ENCODE data around the gene FNDC3B. TPM values are rescaled to one million over a fixed set of nuclear protein-coding genes. Genes with fewer than 3 reads are reported as not detected.

FNDC3B gene
- total RNA-seq, 4 donors from 2014 or later = 49.7 to 188 (median 165) TPM

- intact Hi-C loops (cut with DNase I; ENCODE audit: low total_unique reads) = loop anchor here (10.0 kb wide), 1 partner anchor 183 kb away; no protein-coding TSS in a partner anchor
- H3K4me1 ChIP-seq = peaks cover 0 to 18% of the 10 kb centered on the region in 2 donors
- H3K36me3 ChIP-seq = no peaks in the 10 kb centered on the region
- no peak for DNase-seq
- no peak for TF ChIP-seq POLR2A (IDR thresholded peaks at IDR 0.05)
- no peak for TF ChIP-seq CTCF (IDR thresholded peaks at IDR 0.05)
- H3K27ac ChIP-seq = peak overlapping the region; percentile 5 to 86
- H3K27me3 ChIP-seq = no peaks in the 10 kb centered on the region
- H3K9me3 ChIP-seq = no peaks in the 10 kb centered on the region
- no peak overlapping the region for H3K4me3 ChIP-seq
Measured at GRCh38 chr3:172131746-172132145, 92.4 kb downstream of the FNDC3B start.

DNA sequence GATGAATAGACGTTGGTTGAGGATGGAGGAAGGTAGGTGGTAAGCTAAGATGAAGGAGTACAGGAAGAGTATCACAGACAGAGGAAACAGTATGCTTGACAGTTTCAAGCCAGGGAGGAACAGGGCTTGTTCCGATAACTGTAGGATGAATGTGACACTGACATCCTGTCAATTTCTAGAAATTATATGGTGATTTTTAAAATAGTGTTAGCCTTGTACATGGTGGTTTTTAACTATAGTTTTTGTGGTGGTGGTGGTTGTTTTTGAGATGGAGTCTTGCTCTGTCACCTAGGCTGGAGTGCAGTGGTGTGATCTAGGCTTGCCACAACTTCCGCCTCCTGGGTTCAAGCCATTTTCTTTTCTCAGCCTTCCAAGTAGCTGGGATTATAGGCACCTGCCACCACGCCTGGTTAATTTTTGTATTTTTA, 92.8 kb downstream of the FNDC3B start:
- Histone ChIP-seq H3K27ac (peak overlapping the region; percentile 5 to 86), H3K4me1 (peaks cover 0 to 17% of the 10 kb centered on the region in 2 donors), H3K9me3 (no peaks in the 10 kb centered on the region), H3K27me3 (no peaks in the 10 kb centered on the region), H3K4me3 (no peak overlapping the region), H3K36me3 (no peaks in the 10 kb centered on the region)
- TF ChIP-seq CTCF (IDR thresholded peaks at IDR 0.05) = no peak
- no peak for TF ChIP-seq POLR2A (IDR thresholded peaks at IDR 0.05)
- DNase-seq = no peak
- intact Hi-C loops (cut with DNase I; ENCODE audit: low total_unique reads) = loop anchor here (10.0 kb wide), 1 partner anchor 183 kb away; no protein-coding TSS in a partner anchor

- H3K36me3 ChIP-seq = no peaks in the 10 kb centered on the region
- no peaks in the 10 kb centered on the region for H3K27me3 ChIP-seq
- no peak for DNase-seq
- peak overlapping the region; percentile 5 to 86 for H3K27ac ChIP-seq
- H3K9me3 ChIP-seq = no peaks in the 10 kb centered on the region
- H3K4me3 ChIP-seq = no peak overlapping the region
- TF ChIP-seq POLR2A (IDR thresholded peaks at IDR 0.05) = no peak
- no peak for TF ChIP-seq CTCF (IDR thresholded peaks at IDR 0.05)
- peaks cover 0 to 17% of the 10 kb centered on the region in 2 donors for H3K4me1 ChIP-seq
- intact Hi-C loops (cut with DNase I; ENCODE audit: low total_unique reads) = loop anchor here (10.0 kb wide), 1 partner anchor 182 kb away; no protein-coding TSS in a partner anchor
Measured at GRCh38 chr3:172132721-172133311, 93.4 kb downstream of the FNDC3B start.

DNA sequence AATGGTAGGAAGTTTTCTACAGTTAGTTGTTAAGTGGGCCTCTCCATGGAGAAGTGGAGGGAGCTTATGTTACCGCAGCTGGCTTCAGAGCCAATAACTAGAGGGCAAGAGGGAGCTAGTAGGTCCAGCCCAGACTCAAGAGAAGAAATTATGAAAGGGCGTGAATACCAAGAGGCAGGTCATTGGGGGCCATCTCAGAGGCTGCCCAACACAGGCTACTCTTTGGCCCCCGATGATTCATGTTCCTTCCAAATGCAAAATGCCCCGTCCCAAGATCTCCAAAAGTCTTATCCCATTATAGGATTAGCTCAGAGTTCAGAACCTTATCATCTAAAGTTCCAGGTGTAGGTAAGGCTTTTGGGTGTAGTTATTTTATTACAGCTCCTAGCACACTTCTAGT, 94.5 kb downstream of the FNDC3B start:
- no peak overlapping the region for H3K4me3 ChIP-seq
- peaks cover 0 to 11% of the 10 kb centered on the region in 2 donors for H3K4me1 ChIP-seq
- no peak for DNase-seq
- intact Hi-C loops (cut with DNase I; ENCODE audit: low total_unique reads) = loop anchor here (10.0 kb wide), 1 partner anchor 181 kb away; no protein-coding TSS in a partner anchor
- H3K9me3 ChIP-seq = no peaks in the 10 kb centered on the region
- H3K27ac ChIP-seq = peak overlapping the region in 1 of 2 donors; percentile 1
- TF ChIP-seq POLR2A (IDR thresholded peaks at IDR 0.05) (no peak), CTCF (IDR thresholded peaks at IDR 0.05) (no peak)
- H3K27me3 ChIP-seq = no peaks in the 10 kb centered on the region
- no peaks in the 10 kb centered on the region for H3K36me3 ChIP-seq

- H3K4me3 ChIP-seq = no peak overlapping the region
- peaks cover 0 to 9% of the 10 kb centered on the region in 2 donors for H3K4me1 ChIP-seq
- no peaks in the 10 kb centered on the region for H3K27me3 ChIP-seq
- peak overlapping the region in 1 of 2 donors; percentile 1 for H3K27ac ChIP-seq
- no peak for DNase-seq
- no peaks in the 10 kb centered on the region for H3K9me3 ChIP-seq
- intact Hi-C loops (cut with DNase I; ENCODE audit: low total_unique reads) = loop anchor here (10.0 kb wide), 1 partner anchor 180 kb away; no protein-coding TSS in a partner anchor
- TF ChIP-seq POLR2A (IDR thresholded peaks at IDR 0.05) = no peak
- no peak for TF ChIP-seq CTCF (IDR thresholded peaks at IDR 0.05)
- H3K36me3 ChIP-seq = no peaks in the 10 kb centered on the region
Measured at GRCh38 chr3:172134352-172134751, 95.0 kb downstream of the FNDC3B start.
